ENCODE data around the gene RPA3. TPM values are rescaled to one million over a fixed set of nuclear protein-coding genes. Genes with fewer than 3 reads are reported as not detected.

Gene RPA3
- polyA plus RNA-seq, 1 donor (not counting 4 experiments of a cell fraction or from before 2014, with no cell fraction given), result 51.1 TPM

DNA sequence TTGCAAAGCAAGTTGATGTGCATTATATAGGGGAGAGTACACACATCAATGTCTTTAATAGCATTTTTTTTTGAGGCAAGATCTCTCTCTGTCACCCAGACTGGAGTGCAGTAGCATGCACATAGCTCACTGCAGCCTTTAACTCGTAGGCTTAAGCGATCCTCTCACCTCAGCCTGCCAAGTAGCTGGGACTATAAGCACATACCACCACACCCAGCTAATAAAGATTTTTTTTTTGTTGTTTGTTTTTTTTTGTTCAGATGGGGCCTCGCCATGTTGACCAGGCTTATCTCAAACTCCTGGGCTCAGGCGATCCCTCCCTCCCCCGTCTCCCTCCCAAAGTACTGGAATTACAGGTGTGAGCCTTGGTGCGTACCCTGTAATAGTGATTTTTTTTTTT lies 76.3 kb downstream of the RPA3 start:
- Histone ChIP-seq H3K4me3 (ENCODE audit: control insufficient read depth in 2 of 3, extremely low read depth in 1 of 3, insufficient read depth in 2 of 3, low read depth in 1 of 3, low read length in 3 of 3) (peak overlapping the region in 1 of 3 experiments; percentile 88), H3K9ac (ENCODE audit: control insufficient read depth, extremely low read depth, insufficient read depth, low read length) (no peak overlapping the region), H3K4me2 (ENCODE audit: control insufficient read depth, extremely low read depth, insufficient read depth, low read depth, low read length) (peak overlapping the region; percentile 84), H3K9me1 (ENCODE audit: control insufficient read depth, extremely low read depth, insufficient read depth, low read length) (no peaks in the 10 kb centered on the region), H3K27ac (ENCODE audit: control insufficient read depth, insufficient read depth, low read length) (no peak overlapping the region), H2AFZ (ENCODE audit: control insufficient read depth, low read length) (no peak overlapping the region), H3K36me3 (ENCODE audit: control insufficient read depth in 2 of 2, extremely low read depth in 1 of 2, insufficient read depth in 2 of 2, low read length in 2 of 2) (no peaks in the 10 kb centered on the region), H3K27me3 (ENCODE audit: control insufficient read depth, extremely low read depth, insufficient read depth, low read length) (no peaks in the 10 kb centered on the region), H4K20me1 (ENCODE audit: control insufficient read depth, extremely low read depth, insufficient read depth, low read length) (no peaks in the 10 kb centered on the region), H3K4me1 (ENCODE audit: control insufficient read depth, extremely low read depth, insufficient read depth, low read length) (peaks cover 11% of the 10 kb centered on the region), H3K9me3 (ENCODE audit: control insufficient read depth, low read depth, low read length) (no peaks in the 10 kb centered on the region), H3K79me2 (ENCODE audit: control insufficient read depth, insufficient read depth, low read length) (peaks cover 14% of the 10 kb centered on the region)
- no peak for TF ChIP-seq EZH2 (IDR thresholded peaks at IDR 0.05; ENCODE audit: low read length)
- TF ChIP-seq, protein P1, sequence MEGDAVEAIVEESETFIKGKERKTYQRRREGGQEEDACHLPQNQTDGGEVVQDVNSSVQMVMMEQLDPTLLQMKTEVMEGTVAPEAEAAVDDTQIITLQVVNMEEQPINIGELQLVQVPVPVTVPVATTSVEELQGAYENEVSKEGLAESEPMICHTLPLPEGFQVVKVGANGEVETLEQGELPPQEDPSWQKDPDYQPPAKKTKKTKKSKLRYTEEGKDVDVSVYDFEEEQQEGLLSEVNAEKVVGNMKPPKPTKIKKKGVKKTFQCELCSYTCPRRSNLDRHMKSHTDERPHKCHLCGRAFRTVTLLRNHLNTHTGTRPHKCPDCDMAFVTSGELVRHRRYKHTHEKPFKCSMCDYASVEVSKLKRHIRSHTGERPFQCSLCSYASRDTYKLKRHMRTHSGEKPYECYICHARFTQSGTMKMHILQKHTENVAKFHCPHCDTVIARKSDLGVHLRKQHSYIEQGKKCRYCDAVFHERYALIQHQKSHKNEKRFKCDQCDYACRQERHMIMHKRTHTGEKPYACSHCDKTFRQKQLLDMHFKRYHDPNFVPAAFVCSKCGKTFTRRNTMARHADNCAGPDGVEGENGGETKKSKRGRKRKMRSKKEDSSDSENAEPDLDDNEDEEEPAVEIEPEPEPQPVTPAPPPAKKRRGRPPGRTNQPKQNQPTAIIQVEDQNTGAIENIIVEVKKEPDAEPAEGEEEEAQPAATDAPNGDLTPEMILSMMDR (optimal IDR thresholded peaks at IDR 0.05 in 1 of 3, IDR thresholded peaks at IDR 0.05 in 1 of 3, conservative IDR thresholded peaks at IDR 0.05 in 1 of 3; ENCODE audit: extremely low read depth in 1 of 3, insufficient read depth in 2 of 3, low read length in 3 of 3), result no peak
- dilution Hi-C loops (cut with MboI; ENCODE audit: extremely low pct_ligation_motif_present, low sequenced_read_pairs), result no loop called here
- DNase-seq (ENCODE audit: low read depth, low spot score), result no peak
- no peak for FAIRE-seq

DNA sequence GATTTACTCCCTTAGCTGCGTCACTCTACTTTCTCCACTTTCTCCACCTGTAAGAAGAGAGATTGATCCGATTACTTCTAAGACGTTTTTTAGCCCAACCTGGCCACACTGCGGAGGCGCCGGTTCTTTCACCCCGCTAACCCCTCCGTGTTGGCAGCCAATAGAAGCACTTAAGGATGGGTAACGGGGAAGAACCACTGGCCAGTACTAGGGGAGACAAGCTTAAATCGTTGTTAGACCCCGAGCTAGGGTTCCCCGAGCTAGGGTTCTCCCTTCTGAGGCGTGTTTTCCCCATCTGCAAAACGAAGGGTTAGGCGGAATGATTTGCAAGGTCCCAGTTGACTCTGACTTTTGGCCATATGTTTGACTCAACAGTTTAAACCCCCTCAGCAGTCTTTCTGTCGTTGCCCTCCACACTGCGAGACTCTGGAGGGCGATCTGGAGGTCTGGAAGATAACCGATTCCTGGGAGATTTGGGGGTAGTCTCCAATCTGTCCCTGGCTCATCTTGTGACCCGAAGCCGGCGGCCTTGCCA lies 77.2 kb downstream of the RPA3 start:
- Histone ChIP-seq H3K9ac (ENCODE audit: control insufficient read depth, extremely low read depth, insufficient read depth, low read length) (peak overlapping the region; percentile 87), H3K9me1 (ENCODE audit: control insufficient read depth, extremely low read depth, insufficient read depth, low read length) (no peaks in the 10 kb centered on the region), H2AFZ (ENCODE audit: control insufficient read depth, low read length) (peak overlapping the region; percentile 98), H3K27me3 (ENCODE audit: control insufficient read depth, extremely low read depth, insufficient read depth, low read length) (no peaks in the 10 kb centered on the region), H3K4me1 (ENCODE audit: control insufficient read depth, extremely low read depth, insufficient read depth, low read length) (peaks cover 11% of the 10 kb centered on the region), H3K79me2 (ENCODE audit: control insufficient read depth, insufficient read depth, low read length) (peaks cover 14% of the 10 kb centered on the region), H3K27ac (ENCODE audit: control insufficient read depth, insufficient read depth, low read length) (peak overlapping the region; percentile 86), H4K20me1 (ENCODE audit: control insufficient read depth, extremely low read depth, insufficient read depth, low read length) (no peaks in the 10 kb centered on the region), H3K4me3 (ENCODE audit: control insufficient read depth in 2 of 3, extremely low read depth in 1 of 3, insufficient read depth in 2 of 3, low read depth in 1 of 3, low read length in 3 of 3) (peak overlapping the region; percentile 56 to 88 (median 80)), H3K36me3 (ENCODE audit: control insufficient read depth in 2 of 2, extremely low read depth in 1 of 2, insufficient read depth in 2 of 2, low read length in 2 of 2) (no peaks in the 10 kb centered on the region), H3K9me3 (ENCODE audit: control insufficient read depth, low read depth, low read length) (no peaks in the 10 kb centered on the region), H3K4me2 (ENCODE audit: control insufficient read depth, extremely low read depth, insufficient read depth, low read depth, low read length) (peak overlapping the region; percentile 84)
- DNase-seq (ENCODE audit: low read depth, low spot score) (no peak), FAIRE-seq (no peak)
- dilution Hi-C loops (cut with MboI; ENCODE audit: extremely low pct_ligation_motif_present, low sequenced_read_pairs), result no loop called here
- TF ChIP-seq EZH2 (IDR thresholded peaks at IDR 0.05; ENCODE audit: low read length), result no peak
- TF ChIP-seq, protein P1 (optimal IDR thresholded peaks at IDR 0.05 in 1 of 3, IDR thresholded peaks at IDR 0.05 in 1 of 3, conservative IDR thresholded peaks at IDR 0.05 in 1 of 3; ENCODE audit: extremely low read depth in 1 of 3, insufficient read depth in 2 of 3, low read length in 3 of 3), result no peak
